GM21619 (cell line): Measurements from ENCODE around the gene MYBPC1.

ENCODE experiments used
- ATAC-seq: cut with Tn5 transposase; IDR thresholded peaks from one replicate; pipeline ENCODE4 v1.9.1; 2021; ENCODE audit not compliant: unreplicated experiment

MYBPC1 gene

DNA sequence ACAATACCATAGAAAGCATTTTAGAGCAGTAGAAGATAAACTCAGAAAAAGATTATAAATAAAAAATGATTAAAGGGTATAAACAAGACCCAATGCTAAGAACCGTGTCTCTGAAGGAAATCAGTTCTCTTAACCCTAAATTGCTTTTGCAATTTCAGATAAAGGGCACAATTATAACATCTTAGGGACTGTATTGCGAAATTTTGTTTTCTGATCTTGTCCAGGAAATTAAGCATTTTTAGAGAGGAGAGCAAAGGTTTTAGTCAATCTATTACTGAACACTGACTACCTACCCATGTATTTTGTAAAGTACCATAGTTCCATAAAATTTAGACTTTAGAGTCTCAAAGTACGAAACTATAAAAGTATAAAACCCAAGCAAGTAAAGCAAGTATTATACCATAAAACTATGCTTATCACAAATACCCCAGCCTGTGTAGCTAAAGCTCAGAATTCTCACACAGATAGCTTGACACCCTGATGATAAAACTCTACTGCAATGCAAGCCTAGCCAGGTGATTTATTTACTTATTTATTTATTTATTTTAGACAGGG is 95.8 kb downstream of the MYBPC1 start:
- no peak for ATAC-seq

DNA sequence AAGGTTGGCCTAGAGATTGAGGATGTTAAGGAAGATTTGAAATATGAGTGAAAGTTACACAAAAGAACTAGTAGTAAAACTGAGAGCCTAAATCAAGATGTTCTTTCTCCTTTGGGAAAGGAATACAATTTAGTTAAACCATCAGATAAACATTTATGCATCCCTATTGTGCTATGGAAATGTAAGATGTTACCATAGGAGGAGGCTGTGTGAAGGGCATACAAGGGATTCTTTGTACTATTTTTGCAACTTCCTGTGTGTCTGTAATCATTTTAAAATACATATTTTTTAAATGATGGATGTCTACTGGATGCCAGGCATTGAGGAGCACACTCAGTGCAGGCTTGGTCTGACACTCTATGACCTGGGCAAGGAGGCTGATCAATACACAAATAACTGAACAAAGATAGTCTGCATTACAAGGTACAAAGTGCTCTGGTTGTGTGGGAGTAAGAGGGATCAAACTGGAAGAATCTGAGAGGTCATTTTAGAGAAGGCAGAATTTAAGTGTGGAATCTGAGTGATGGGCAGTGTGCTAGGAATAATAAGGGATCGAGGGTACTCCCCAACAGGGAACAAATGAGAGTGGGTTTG is 96.8 kb downstream of the MYBPC1 start:
- ATAC-seq: no peak

DNA sequence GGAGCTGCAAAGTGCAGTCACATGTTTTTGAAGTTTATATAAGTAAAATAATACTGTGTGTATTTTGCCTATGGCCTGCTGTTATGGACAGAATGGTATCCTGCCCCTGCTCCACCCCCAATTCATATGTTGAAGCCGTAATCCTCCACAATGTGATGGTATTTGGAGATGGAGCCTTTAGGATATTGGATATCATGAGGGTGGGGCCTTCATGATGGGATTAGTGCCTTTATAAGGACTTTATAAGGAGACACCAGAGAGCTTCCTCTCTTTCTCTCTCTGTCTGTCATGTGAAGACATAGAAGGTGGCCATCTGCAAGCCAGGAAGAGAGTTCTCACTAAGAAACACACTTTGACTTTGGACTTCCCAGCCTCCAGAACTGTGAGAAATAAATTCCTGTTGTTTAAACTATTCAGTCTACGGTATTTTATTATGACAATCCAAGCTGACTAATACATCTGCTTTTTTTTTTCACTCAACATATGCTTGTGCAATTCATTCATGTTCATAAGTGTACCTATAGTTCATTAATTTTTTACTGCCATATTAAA is 99.6 kb downstream of the MYBPC1 start:
- no peak for ATAC-seq

DNA sequence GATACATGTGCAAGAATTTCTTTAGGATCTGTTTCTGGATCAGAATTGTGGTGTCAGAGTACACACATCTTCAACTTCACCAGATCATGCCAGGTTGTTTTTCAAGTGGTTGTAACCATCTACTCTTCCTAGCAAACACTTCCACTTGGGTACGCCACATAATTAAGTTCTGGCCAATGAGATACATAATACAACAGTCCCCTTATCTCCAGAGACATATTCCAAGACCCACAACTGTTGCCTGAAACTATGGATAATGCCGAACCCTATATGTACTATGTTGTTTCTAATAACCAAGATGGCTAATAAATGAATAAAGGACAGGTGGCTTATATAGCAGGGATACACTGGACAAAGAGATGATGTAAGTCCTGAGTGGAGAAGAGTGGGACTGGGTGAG is 100.2 kb downstream of the MYBPC1 start:
- ATAC-seq: no peak

DNA sequence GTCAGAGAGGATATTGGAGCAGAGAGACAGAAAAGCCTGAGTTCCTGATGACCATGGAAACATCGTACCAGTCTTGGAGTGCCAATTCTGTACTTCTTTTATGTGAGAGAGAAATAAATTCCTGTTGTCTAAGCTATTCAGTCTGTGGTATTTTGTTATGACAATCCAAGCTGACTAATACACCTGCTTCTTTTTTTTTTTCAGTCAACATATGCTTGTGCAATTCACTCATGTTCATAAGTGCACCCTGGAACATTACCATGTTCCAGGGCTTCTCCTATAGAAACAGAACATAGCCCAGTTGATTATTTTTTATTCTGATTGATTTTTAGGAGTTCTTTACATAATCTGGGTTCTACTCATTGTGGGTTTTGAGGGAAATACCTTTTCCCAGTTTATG is 100.9 kb downstream of the MYBPC1 start:
- no peak for ATAC-seq

DNA sequence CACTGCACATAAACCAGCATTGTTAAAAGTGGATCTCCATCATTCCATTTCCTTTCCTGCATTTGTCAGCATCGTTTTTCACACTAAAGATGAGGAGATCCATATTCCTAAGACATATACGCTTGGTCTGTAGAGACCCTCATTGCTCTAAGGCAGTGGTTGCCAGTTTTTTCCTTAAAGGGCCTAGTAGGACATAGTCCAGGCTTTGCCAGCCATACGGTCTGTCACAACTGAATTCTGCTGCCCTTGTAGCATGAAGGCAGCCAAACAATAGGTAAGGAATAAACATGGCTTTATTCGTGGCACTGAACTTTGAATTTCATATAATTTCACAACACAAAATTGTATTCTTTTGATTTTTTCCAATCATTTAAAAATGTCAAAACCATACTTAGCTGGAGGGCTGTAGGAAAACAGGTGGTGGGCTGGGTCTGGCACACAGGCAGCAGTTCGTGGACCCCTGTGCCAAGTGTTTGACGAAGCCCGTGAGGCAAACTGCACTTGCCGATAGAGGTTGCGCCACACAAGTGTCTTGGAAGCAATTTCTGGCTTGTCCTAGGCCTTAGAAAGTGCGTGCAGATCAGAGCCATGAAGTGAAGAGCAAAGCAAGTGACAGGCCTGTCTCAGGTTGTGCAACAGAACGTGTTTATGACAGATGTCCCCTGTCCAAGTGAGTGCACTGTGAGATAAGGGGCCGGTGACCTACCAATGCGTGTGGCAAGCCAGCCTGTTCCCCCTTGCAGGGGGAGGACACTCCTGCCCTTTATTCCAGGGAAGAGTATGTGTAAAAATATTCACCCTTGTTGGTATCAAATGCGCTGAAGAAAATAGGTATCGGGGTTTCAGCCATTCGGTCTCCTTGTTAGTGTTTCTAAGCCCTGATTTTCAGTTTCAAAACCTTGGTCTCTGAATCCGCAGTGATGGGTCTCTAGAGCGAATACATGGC is 101.8 kb downstream of the MYBPC1 start:
- ATAC-seq: peak; percentile 43

DNA sequence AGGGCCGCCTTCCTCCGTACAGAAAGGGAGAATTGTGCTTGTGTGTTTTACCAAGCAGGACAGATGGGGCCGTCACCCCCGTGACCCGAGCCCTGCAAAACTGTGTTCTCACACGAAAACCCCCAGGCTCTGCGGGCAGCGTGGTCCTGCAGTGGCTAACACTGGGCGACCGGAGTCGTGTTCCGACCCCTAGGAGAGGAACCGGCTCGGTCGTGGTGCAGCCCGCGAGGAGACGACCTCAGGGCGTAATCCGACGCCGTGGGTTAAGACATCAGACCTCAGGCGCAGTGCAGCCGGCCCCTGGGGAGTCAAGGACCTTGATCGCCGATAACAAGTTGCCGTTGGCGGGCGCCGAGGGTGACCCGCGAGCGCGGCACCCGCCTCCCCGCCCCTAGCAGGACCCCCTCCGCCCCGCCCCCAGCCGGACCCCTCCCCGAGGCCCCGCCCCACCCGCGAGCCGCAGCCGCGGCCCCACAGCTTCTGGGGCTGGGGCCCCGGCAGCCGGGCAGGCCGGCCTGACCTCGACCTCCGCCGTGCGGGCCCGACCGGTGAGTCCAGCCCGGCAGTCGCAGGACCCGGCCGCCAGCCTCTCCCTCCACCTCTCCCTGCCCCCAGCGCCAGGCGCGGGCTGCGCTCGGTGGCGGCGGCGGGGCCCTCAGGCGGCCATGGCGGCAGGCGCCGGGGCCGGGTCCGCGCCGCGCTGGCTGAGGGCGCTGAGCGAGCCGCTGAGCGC is 102.6 kb downstream of the MYBPC1 start, which contains the start of gene CHPT1:
CHPT1 (plus strand) TSS at position 444 of the 733 bp plus-strand sequence; CDS start at position 666, 222 bp downstream.
- peak; percentile 59 for ATAC-seq

DNA sequence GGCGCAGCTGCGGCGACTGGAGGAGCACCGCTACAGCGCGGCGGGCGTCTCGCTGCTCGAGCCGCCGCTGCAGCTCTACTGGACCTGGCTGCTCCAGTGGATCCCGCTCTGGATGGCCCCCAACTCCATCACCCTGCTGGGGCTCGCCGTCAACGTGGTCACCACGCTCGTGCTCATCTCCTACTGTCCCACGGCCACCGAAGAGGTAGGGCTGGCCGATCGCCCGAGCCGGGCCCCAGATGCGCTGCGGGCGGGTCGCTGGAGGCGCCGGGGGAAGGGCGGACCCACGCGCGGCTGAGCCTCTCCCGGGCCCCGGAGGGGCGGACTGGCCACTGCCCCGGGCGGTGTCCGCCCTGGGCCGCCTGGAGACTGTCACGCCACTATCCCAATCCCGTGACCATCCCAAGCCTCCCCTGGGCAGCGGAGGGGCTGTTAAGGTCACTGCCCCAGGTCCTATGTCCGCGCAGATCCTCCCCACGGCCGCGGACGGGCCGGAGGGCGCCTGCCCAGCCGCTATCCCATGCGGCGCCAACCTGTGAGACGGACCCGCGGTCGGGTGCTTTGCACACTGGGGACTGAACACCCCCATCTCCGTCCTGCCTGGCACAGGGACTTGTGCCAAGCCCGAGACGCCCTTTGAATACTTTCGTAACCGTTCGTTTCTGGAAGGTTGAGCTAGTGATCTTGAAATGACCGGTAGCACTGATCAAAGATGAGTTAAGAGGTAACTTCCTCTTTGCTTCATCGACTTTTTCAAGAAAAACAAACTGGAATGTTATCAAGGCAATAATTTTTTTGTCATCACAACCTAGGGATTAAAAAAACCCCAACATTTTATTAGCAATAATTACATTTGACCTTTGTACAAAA is 103.4 kb downstream of the MYBPC1 start:
- peak; percentile 31 for ATAC-seq

DNA sequence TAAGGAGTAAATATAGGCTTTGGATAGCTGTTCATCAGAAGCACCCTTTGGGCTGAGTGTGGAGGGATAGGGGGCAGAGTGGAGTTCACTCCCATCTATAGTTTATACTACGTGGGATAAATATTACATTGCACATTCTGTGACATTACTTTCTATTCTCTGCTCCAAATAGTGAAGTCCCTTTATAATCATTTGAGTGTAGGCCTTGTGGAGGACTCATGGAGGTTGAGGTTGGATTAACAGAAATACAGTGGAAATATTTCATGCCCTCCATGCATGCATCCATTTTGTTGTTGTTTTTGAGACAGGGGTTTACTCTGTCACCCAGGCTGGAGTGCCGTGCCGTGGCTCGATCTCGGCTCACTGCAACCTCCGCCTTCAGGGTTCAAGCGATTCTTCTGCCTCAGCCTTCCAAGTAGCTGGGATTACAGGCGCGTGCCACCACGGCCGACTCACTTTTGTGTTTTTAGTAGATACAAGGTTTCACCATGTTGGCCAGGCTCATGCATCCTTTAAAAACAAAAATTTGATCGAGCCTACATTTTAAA is 104.1 kb downstream of the MYBPC1 start:
- ATAC-seq: no peak

DNA sequence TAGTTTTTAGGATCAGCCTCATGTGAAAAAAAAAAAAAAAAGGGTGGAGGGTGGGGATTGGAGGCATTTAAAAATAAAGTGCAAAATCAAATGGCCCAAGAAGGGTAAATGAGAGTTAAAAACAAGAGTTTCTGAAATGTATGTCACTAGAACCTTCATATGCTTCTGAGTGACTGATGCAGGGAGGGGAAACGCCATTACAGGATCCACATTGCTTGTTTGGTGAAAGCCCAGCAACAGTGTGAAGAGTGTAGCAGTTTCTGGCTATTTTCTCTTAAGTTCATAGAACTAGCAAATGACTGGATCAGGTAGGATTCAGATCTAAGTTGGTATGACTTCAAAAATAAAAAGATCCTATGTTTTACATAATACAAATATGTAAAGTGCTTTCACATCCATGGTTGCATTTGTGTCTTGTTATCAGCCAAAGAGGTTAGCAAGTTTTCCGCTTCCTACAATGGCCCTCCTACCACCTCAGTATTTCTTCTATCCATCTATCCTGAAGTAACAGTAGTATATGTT is 105.6 kb downstream of the MYBPC1 start:
- no peak for ATAC-seq

DNA sequence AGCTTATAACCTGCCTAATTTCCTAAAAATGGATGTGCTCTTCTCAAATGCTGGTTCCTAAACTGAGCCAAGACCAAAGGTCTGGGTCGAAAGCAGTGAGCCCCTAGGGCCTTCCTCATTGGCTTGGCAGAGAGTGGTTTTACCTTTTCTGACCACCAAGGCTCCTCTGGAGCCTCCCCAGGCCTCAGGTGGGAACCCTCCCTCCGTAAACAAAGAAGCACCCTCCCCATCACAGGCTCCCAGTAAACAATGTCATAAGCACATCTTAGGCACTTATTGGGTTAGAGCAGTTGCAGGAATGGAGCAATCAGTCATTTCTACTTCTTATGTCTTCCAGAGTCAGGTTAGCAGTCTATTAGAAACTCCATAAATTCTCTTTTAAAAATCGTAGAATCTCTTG is 108.7 kb downstream of the MYBPC1 start:
- ATAC-seq: no peak

DNA sequence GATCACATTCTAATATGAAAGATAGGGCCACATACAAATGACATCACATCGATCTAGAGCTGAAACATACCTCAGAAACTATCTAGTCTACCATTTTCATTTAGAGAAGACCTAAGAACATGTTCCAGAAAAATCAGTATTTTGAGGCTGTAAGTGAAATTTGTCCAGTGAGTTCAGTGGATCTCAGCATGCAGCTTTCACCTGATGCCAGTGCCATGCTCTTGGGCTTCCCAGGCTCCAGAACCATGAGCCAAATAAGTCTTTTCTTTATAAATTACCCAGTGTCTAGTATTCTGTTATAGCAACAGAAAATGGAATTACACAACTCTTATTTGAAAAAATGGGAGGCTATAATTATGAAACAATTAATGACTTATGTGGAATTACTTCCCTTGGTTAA is 111.6 kb downstream of the MYBPC1 start:
- ATAC-seq: no peak

DNA sequence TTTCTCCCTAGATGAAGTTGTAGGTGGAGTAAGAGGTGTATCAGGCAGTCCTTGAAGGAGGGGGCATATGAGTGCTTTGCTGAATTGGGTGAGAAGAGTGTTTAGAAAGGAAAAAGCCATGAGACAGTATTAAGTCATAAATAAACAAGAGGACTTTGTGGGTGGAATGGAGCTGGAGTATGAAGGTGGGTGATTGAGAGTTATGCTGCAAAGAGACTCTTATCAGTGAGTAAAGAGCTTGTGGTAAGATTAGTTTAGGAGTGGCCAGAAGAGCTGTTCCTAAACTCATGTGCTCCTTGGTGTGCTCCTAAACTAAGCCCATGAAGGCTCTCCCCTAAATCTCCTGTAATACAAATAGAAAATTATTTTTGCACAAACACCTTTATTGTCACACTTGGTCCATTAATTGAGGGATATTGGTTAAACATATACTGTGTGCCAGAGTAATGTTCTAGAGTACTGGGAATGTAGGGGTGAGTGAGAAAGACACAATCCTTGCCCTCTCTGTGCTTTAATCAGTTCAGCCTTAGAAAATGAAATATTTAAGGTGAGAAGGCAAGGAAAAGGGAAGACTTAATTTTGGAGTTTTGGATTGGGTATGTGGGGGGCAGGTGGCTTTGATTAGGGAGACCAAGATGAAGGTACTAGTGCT is 112.5 kb downstream of the MYBPC1 start:
- ATAC-seq: no peak

DNA sequence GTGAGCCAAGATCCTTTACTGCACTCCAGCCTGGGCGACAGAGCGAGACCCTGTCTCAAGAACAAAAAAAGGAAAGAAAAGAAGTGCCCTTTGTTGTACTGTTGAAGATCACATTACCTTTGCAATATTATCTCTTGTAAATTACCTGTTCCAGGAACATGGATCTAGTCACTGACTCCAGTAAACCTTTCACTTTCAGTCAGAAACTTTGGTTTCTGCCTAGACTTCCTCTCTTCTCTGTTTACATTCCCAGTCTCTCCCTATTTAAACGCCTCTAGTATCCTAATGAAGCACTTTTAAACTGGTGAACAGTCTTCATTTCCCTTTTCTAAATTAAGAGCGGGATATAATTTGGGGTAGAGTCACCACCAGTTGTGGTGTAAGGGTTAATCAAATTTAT is 115.5 kb downstream of the MYBPC1 start:
- ATAC-seq: no peak

DNA sequence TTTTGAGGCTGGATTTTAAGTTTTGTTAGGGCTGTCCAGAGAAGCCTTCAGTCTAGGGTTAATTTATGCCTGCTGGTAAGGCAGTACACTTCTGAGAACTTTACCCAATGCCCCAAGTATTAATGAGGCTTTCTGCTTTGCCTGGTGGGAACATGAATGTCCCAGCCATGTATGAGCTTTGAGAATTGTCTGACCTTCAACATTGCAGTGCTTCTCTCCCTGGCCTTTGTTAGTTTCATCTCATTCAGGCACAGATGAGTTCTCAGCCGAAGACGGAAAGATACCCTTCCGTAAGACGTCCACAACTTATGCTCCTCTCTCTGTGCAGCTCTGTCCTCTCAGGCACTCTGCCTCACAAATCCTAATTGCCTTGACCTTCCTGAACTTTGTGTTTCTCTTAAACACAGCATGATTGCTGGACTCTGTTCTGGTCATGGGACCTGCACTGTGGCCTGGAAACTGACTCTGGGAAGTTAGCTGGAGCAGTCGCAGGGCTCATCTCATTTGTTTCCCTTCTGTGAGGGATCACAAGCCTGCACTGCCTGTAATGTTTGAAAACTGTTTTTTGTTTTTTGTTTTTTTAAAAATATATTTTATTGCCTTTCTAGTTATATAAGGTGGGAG is 118.4 kb downstream of the MYBPC1 start:
- no peak for ATAC-seq

DNA sequence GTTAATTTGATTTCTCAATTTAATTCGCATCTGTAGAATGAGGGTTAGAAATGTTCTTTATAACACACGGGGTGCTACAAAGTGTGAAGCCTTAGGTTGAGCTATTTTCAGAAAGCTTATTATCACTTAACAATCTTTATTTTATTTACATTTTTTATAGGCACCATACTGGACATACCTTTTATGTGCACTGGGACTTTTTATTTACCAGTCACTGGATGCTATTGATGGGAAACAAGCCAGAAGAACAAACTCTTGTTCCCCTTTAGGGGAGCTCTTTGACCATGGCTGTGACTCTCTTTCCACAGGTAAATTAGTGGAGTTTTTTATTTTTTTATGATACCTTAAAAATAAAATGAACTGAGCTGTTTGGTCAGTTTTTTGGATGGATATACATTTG is 119.2 kb downstream of the MYBPC1 start:
- no peak for ATAC-seq

DNA sequence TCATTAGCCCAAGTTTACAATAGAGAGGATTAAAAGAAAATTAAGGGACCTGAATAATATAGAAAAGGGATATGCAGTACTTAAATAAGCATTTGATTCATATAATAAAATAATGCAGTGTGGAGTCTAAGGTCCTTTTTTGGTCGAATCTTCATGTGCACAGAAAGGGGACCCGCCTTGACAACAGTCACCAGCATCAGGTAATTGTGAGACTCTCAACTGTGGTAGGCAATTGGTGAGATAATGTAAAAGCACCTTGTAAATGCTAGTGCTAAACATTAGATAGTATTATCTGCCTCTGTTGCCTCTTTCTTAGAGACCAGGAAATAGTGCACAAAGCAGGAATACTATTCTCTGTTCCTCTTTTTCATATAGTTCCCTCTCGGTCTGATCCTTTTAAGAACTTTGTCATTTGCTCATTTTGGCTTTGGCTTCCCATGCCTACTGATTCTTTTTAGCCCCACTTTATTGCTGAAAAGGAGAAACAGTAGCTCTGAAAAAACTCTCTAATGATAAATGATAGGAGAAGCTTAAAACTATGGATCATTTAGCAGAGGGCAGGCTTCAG is 120.2 kb downstream of the MYBPC1 start:
- ATAC-seq: no peak

DNA sequence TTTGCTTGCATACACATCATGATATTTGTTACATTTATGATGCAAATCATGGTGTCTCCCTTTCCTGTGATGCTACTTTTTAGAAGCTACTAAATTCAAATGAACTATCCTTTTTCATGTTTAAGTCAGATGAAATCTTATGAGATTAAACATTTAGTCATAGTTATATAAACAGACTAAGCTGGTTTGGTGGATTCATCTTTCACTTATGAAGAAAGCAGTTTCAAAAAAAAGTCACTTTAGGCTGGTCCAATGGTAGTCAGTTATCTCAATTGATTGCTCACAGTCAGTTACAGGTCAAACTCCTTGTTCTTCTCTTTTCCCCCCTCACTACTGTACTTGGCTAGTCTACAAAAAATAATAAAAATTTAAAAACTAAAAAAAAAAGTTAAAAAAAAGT is 124.8 kb downstream of the MYBPC1 start:
- no peak for ATAC-seq
